B cell (primary cell): ENCODE results near the gene GPR152. TPM values are rescaled to one million over a fixed set of nuclear protein-coding genes. Genes with fewer than 3 reads are reported as not detected.

Source experiments
- ATAC-seq: fragments of 200-7000 bp; cut with Tn5 transposase; one replicate; pipeline ENCODE4 v1.10.0; 2021; ENCODE audit warnings: low read depth, mild to moderate bottlenecking, moderate number of reproducible peaks, moderate library complexity
- CTCF ChIA-PET: fragments of 350-600 bp; sonication (Branson Sonifier 250); formaldehyde crosslinking; loops from one replicate; lab custom pipeline; 2021; ENCODE audit warnings: antibody characterized with exemption, inconsistent platforms; lab: Charles Lee
- POLR2A ChIA-PET: fragments of 350-600 bp; sonication (Branson Sonifier 250); formaldehyde crosslinking; loops from one replicate; lab custom pipeline; 2021; ENCODE audit warnings: antibody characterized with exemption; lab: Charles Lee
- DNase-seq: peaks from one replicate; pipeline ENCODE4 v3.0.0; 2013
- H2AFZ ChIP-seq: 2 replicates; pipeline ENCODE4 v1.6.1; 2012; ENCODE audit warnings: mild to moderate bottlenecking, low read depth, low read length; ENCODE audit not compliant: insufficient read depth, poor library complexity, severe bottlenecking
- H3K27ac ChIP-seq, 2 donors: 1 replicate in 1 of 2; 2 replicates in 1 of 2; pipeline ENCODE4 v1.5.1; 2012 to 2013; ENCODE audit warnings: low read length in 2 of 2, mild to moderate bottlenecking in 2 of 2, moderate library complexity in 1 of 2
- H3K27me3 ChIP-seq, 4 experiments: fragments of 200-600 bp in 1 of 4; sonication (generic) in 1 of 4; replicated peaks in 1 of 4; 1 replicate in 2 of 4; 2 replicates in 2 of 4; pipeline versions ENCODE4 v1.6.1 to v1.7.0; 2013 to 2016; ENCODE audit warnings: low read length in 3 of 4, mild to moderate bottlenecking in 2 of 4, mixed read lengths in 1 of 4, moderate library complexity in 1 of 4; ENCODE audit not compliant: insufficient read depth in 4 of 4, control insufficient read depth in 3 of 4; ENCODE audit errors: control extremely low read depth in 1 of 4
- H3K36me3 ChIP-seq, 2 experiments: replicated peaks in 1 of 2; 1 replicate in 1 of 2; 2 replicates in 1 of 2; pipeline versions ENCODE4 v1.6.1 to v1.7.1; 2013; ENCODE audit warnings: low read length in 1 of 2; ENCODE audit not compliant: insufficient read depth in 2 of 2, control insufficient read depth in 1 of 2; ENCODE audit errors: control extremely low read depth in 1 of 2, extremely low read depth in 1 of 2
- H3K4me1 ChIP-seq, 2 donors: fragments of 200-600 bp in 1 of 2; sonication (generic) in 1 of 2; 1 replicate in 1 of 2; 2 replicates in 1 of 2; pipeline versions ENCODE4 v1.5.1 to v1.6.1; 2013 to 2017; ENCODE audit warnings: low read length in 2 of 2; ENCODE audit not compliant: control insufficient read depth in 2 of 2, insufficient read depth in 2 of 2
- H3K4me2 ChIP-seq: replicated peaks from 2 replicates; pipeline ENCODE3; 2012; ENCODE audit warnings: mild to moderate bottlenecking, low read depth, low read length; ENCODE audit not compliant: poor library complexity, severe bottlenecking
- H3K4me3 ChIP-seq, 5 experiments: fragments of 200-600 bp in 1 of 5; sonication (generic) in 1 of 5; 1 replicate in 3 of 5; 2 replicates in 2 of 5; pipeline versions ENCODE4 v1.5.1 to v1.7.0; 2011 to 2016; ENCODE audit warnings: low read length in 4 of 5, mild to moderate bottlenecking in 4 of 5, low read depth in 2 of 5, control low read depth in 1 of 5, moderate library complexity in 1 of 5; ENCODE audit not compliant: insufficient read depth in 1 of 5; ENCODE audit errors: control extremely low read depth in 1 of 5, extremely low read depth in 1 of 5
- H3K79me2 ChIP-seq: fragments of 200-600 bp; sonication (generic); one replicate; pipeline ENCODE4 v1.6.0; 2016; ENCODE audit warnings: low read length; ENCODE audit not compliant: control insufficient read depth, insufficient read depth
- H3K9ac ChIP-seq: fragments of 200-600 bp; sonication (generic); 2 replicates; pipeline ENCODE4 v1.6.1; 2017; ENCODE audit warnings: mild to moderate bottlenecking, low read length, moderate library complexity
- H3K9me3 ChIP-seq, 3 donors: one replicate each; pipeline versions ENCODE4 v1.6.1 to v1.7.1; 2013; ENCODE audit warnings: low read length in 2 of 3; ENCODE audit not compliant: control insufficient read depth in 2 of 3, insufficient read depth in 1 of 3; ENCODE audit errors: control extremely low read depth in 1 of 3
- H4K20me1 ChIP-seq: 2 replicates; pipeline ENCODE4 v1.6.0; 2012; ENCODE audit warnings: mild to moderate bottlenecking, low read length; ENCODE audit not compliant: insufficient read depth, control insufficient read depth, poor library complexity, severe bottlenecking
- H3K27ac Mint-ChIP-seq: one replicate; pipeline ENCODE4 v1.8.0; 2021; ENCODE audit warnings: mixed read lengths
- H3K27me3 Mint-ChIP-seq: one replicate; pipeline ENCODE4 v1.8.0; 2021; ENCODE audit warnings: mixed read lengths
- H3K4me1 Mint-ChIP-seq: one replicate; pipeline ENCODE4 v1.8.0; 2021; ENCODE audit warnings: mixed read lengths
- H3K4me3 Mint-ChIP-seq: one replicate; pipeline ENCODE4 v1.8.0; 2021; ENCODE audit warnings: mixed read lengths
- H3K9me3 Mint-ChIP-seq: one replicate; pipeline ENCODE4 v1.8.0; 2022; ENCODE audit warnings: mixed read lengths; ENCODE audit not compliant: insufficient read depth
- EZH2 ChIP-seq: IDR thresholded peaks from 2 replicates; pipeline ENCODE4 v1.6.1; 2012; ENCODE audit warnings: borderline replicate concordance, low read depth, mild to moderate bottlenecking, moderate library complexity, low read length; ENCODE audit not compliant: insufficient read depth, poor library complexity, severe bottlenecking
- WGBS: methylation state at CpG from one replicate; pipeline ENCODE4 v1.1.5; 2013; ENCODE audit warnings: missing lambda C conversion rate; ENCODE audit not compliant: insufficient coverage; 5-methylcytosine and 5-hydroxymethylcytosine counted together
- intact Hi-C: fragments of 100-400 bp; cut with micrococcal nuclease; formaldehyde crosslinking; loops from one replicate; pipeline ENCODE4 v1.10.0; 2022
- polyA plus RNA-seq: library from polyadenylated mRNA; depleted of rRNA; stranded (reverse); fragments of >200 nt; gene quantifications from 2 replicates; pipeline ENCODE4 v1.2.3, GENCODE V29; 2012
- total RNA-seq, 2 donors: library from RNA; stranded (reverse); fragments of 120-200 nt in 1 of 2; gene quantifications; 1 replicate in 1 of 2; 2 replicates in 1 of 2; pipeline versions ENCODE4 v1.2.3 to v1.2.4, GENCODE V29; 2013 to 2022
- TF ChIP-seq, protein P1 (sequence below): fragments of 200-600 bp; IDR thresholded peaks from one replicate; pipeline ENCODE4 v1.8.0; 2022; ENCODE audit warnings: antibody characterized with exemption, mild to moderate bottlenecking

The GPR152 gene
- total and polyA plus RNA-seq, 2 donors (not counting 1 experiment from before 2014, with no cell fraction given): 0.24 TPM; not detected in 1

DNA sequence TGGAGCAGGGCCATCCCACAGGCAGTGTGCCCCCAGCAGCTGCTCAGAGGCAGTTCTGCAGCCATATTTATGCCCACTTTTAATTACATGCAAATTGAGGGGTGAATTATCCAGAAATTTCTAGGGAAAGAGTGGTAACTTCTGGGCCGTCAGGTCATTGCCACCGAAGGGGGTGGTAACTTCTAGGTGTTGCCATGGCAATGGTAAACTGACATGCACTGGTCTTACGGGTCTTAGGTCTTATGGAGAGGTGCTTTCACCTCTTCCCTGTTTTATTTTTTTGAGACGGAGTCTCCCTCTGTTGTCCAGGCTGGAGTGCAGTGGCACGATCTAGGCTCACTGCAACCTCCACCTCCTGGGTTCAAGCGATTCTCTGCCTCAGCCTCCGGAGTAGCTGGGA lies 20.4 kb upstream of the GPR152 start:
- no peak overlapping the region for H3K27ac ChIP-seq
- TF ChIP-seq EZH2: no peak
- TF ChIP-seq, protein P1, sequence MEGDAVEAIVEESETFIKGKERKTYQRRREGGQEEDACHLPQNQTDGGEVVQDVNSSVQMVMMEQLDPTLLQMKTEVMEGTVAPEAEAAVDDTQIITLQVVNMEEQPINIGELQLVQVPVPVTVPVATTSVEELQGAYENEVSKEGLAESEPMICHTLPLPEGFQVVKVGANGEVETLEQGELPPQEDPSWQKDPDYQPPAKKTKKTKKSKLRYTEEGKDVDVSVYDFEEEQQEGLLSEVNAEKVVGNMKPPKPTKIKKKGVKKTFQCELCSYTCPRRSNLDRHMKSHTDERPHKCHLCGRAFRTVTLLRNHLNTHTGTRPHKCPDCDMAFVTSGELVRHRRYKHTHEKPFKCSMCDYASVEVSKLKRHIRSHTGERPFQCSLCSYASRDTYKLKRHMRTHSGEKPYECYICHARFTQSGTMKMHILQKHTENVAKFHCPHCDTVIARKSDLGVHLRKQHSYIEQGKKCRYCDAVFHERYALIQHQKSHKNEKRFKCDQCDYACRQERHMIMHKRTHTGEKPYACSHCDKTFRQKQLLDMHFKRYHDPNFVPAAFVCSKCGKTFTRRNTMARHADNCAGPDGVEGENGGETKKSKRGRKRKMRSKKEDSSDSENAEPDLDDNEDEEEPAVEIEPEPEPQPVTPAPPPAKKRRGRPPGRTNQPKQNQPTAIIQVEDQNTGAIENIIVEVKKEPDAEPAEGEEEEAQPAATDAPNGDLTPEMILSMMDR: no peak
- H4K20me1 ChIP-seq: peaks cover 9% of the 10 kb centered on the region
- 91% methylated on average over 5 of the region's 7 CpGs for WGBS
- no peak overlapping the region for H3K4me3 Mint-ChIP-seq
- H3K79me2 ChIP-seq: peaks cover 15% of the 10 kb centered on the region
- peaks cover 12 to 21% of the 10 kb centered on the region in 2 donors for H3K4me1 ChIP-seq
- ChIA-PET POLR2A (interaction anchor here (0.6 to 10.4 kb wide), 3 partner anchors 24 to 71 kb away, joined by 3 to 215 read pairs (median 6); partner anchors contain the start of genes PPP1CA and PTPRCAP), CTCF (interaction anchor here (0.7 to 1.4 kb wide), 2 partner anchors 9 to 66 kb away, joined by 3 to 4 read pairs; no protein-coding TSS in a partner anchor)
- no peaks in the 10 kb centered on the region for H3K27me3 Mint-ChIP-seq
- H3K27ac Mint-ChIP-seq: no peak overlapping the region
- H3K9ac ChIP-seq: no peak overlapping the region
- H3K4me1 Mint-ChIP-seq: peaks cover 19% of the 10 kb centered on the region
- H3K4me3 ChIP-seq: no peak overlapping the region
- DNase-seq (no peak), ATAC-seq (no peak)
- H3K27me3 ChIP-seq: no peaks in the 10 kb centered on the region
- intact Hi-C loops: no loop called here
- H3K4me2 ChIP-seq: no peak overlapping the region
- no peaks in the 10 kb centered on the region for H3K9me3 ChIP-seq
- H3K36me3 ChIP-seq: no peaks in the 10 kb centered on the region
- H2AFZ ChIP-seq: no peak overlapping the region
- H3K9me3 Mint-ChIP-seq: no peaks in the 10 kb centered on the region

DNA sequence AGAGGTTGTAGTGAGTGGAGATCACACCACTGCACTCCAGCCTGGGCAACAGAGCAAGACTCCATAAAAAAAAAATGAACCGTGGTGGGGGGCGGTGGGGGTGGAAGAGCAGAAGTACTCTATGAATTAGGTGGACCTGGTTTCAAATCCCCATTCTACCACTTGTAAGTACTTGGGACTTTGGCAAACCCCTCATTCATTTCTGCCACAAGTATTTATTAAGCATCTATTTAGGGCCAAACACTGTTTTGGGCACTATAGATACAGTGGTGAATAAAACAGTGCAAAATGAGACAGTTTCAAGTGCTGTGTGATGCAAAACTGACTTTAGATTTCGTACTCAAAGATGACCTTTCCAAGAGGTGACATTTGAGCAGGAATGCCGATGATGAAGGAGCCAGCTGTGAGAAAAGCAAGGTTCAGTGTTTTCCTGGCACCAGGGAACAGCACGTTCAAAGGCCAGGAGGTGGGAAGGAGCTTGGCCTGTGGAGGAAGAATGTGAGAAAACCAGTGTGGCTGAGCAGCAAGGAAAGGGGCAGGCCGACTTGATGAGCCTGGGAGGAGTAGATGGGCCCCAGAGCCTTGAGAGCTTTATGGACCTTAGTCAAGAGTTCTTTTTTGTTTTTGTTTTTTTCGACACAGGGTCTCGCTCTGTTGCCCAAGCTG lies 17.9 kb upstream of the GPR152 start:
- ATAC-seq (no peak), DNase-seq (no peak)
- H3K27ac ChIP-seq: no peak overlapping the region
- H3K27me3 ChIP-seq: no peaks in the 10 kb centered on the region
- 84% methylated on average over 4 of the region's 8 CpGs for WGBS
- H3K9me3 ChIP-seq: no peaks in the 10 kb centered on the region
- Mint-ChIP-seq H3K4me3 (peak overlapping the region; percentile 60), H3K27me3 (no peaks in the 10 kb centered on the region), H3K27ac (peak overlapping the region; percentile 56), H3K4me1 (peaks cover 36% of the 10 kb centered on the region), H3K9me3 (no peaks in the 10 kb centered on the region)
- no peak for TF ChIP-seq EZH2
- TF ChIP-seq, protein P1: no peak
- no peak overlapping the region for H3K9ac ChIP-seq
- H3K36me3 ChIP-seq: peaks cover 2 to 9% of the 10 kb centered on the region in 2 experiments
- peaks cover 10% of the 10 kb centered on the region for H4K20me1 ChIP-seq
- intact Hi-C loops: no loop called here
- H3K4me1 ChIP-seq: peaks cover 23 to 44% of the 10 kb centered on the region in 2 donors
- H2AFZ ChIP-seq: no peak overlapping the region
- CTCF ChIA-PET: interaction anchor here (0.6 to 6.7 kb wide), 13 partner anchors 11 to 113 kb away, joined by 3 to 64 read pairs (median 3); partner anchors contain the start of genes PITPNM1, PPP1CA, PTPRCAP and RAD9A
- H3K79me2 ChIP-seq: peaks cover 32% of the 10 kb centered on the region
- no peak overlapping the region for H3K4me2 ChIP-seq
- H3K4me3 ChIP-seq: no peak overlapping the region
- POLR2A ChIA-PET: interaction anchor here (0.6 to 10.4 kb wide), 9 partner anchors 12 to 84 kb away, joined by 3 to 215 read pairs (median 12); partner anchors contain the start of genes AIP, CORO1B, PPP1CA and PTPRCAP
